Activated CD4-positive, alpha-beta T cell treated with anti-CD3 and anti-CD28 coated beads, Interleukin-2, amount 10 ng/mL, durations not matched to agents 7 days and 5 days (primary cell): ENCODE measurements around the gene STRBP. TPM values are rescaled to one million over a fixed set of nuclear protein-coding genes. Genes with fewer than 3 reads are reported as not detected.

Experiments
- CTCF ChIA-PET: fragments of 350-600 bp; sonication (Branson Sonifier 250); formaldehyde crosslinking; loops from one replicate; lab custom pipeline; 2021; ENCODE audit warnings: antibody characterized with exemption; lab: Charles Lee
- POLR2A ChIA-PET: fragments of 350-600 bp; sonication (Branson Sonifier 250); formaldehyde crosslinking; loops from one replicate; lab custom pipeline; 2021; ENCODE audit warnings: antibody characterized with exemption; lab: Charles Lee
- DNase-seq: peaks from one replicate; pipeline ENCODE4 v3.0.0-alpha.2; 2020
- H3K27ac Mint-ChIP-seq: one replicate; pipeline ENCODE4 v1.8.0; 2021; ENCODE audit warnings: mild to moderate bottlenecking, moderate library complexity, mixed read lengths
- H3K27me3 Mint-ChIP-seq: one replicate; pipeline ENCODE4 v1.8.0; 2021; ENCODE audit warnings: mixed read lengths
- H3K36me3 Mint-ChIP-seq: one replicate; pipeline ENCODE4 v1.8.0; 2021; ENCODE audit warnings: low read depth, mixed read lengths
- H3K4me1 Mint-ChIP-seq: one replicate; pipeline ENCODE4 v1.8.0; 2021; ENCODE audit warnings: mixed read lengths
- H3K4me3 Mint-ChIP-seq: one replicate; pipeline ENCODE4 v1.8.0; 2021; ENCODE audit warnings: mild to moderate bottlenecking, moderate library complexity, mixed read lengths
- H3K9me3 Mint-ChIP-seq: one replicate; pipeline ENCODE4 v1.8.0; 2021; ENCODE audit warnings: mixed read lengths
- total RNA-seq, 2 experiments: library from RNA; stranded (reverse); gene quantifications; one replicate each; pipeline ENCODE4 v1.2.3, GENCODE V29; 2021

The STRBP gene
- total RNA-seq, 2 experiments from 2014 or later: 16.8 to 20.1 TPM

DNA sequence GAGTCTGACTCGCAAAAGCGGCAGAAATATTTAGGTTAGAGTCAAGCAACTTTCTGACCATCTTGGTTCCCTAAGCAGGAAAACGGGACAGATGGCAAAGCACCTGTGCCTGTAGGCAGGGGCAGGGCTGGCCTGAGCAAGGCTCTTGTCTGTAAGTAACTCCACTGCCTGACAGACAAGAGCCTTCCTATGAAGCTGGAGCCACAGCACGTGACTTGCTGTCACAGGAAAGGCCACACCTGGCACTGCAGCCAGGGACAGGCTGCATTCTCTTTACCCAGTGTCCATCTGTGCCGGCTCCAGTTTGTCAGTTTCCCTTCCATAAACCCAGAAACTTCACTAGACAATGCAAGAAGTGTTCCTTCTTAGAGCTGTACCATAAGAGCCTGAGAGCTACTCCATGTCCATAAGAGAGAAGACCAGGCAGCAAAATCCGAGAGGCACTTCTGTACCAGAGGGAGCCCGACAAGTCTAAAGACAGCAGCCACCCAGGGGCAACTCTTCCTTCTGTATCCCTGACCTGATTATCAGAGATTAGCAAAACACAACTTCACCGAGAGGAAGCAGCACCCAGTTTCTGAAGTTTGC, 156.9 kb downstream of the STRBP start:
- ChIA-PET CTCF (interaction anchor here (0.6 kb wide), 1 partner anchor 158 kb away, joined by 4 read pairs; no protein-coding TSS in a partner anchor), POLR2A (no interaction called here)
- H3K27ac Mint-ChIP-seq: peak overlapping the region; percentile 73

DNA sequence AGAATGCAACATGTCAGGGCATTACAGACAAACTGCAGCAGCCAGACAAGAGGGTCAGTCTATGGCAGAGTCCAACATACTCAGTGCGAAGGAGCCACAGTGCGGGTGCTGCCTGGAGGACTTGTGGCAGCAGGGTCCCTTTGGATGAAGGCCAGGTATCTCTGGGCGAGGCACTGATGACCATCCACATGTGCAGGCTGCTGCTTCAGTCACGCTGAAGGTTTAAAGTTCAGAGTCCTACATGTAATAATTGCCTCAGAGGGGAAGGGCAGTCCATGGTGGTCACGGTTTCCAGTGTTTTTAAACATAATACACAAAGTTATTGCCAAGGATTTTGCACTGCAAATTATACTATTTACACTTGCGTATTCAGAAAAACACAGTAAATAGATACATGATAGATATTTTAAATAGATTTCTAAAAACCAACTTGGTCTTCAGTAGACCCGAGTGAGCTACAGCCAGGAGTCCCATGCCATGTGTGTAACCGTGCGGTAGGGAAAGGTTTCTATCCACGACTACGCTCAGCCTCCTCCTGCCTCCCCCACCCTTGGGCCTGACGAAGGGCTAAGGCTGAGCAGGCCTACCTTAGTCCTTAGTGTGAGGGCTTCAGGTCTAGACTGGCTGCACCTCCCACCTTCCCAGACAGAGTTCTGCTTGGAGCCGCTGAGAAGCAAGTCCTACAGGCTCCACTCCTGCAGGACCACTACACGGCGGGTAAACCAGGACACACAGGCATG, 158.7 kb downstream of the STRBP start:
- DNase-seq: no peak
- Mint-ChIP-seq H3K27me3 (no peaks in the 10 kb centered on the region), H3K36me3 (peaks cover 5% of the 10 kb centered on the region), H3K4me1 (peaks cover 18% of the 10 kb centered on the region), H3K27ac (no peak overlapping the region), H3K9me3 (no peaks in the 10 kb centered on the region), H3K4me3 (no peak overlapping the region)
- ChIA-PET CTCF (no interaction called here), POLR2A (no interaction called here)

More for the DNA sequence above, 156.9 kb downstream of the STRBP start:
- Mint-ChIP-seq H3K9me3 (no peaks in the 10 kb centered on the region), H3K4me1 (peaks cover 18% of the 10 kb centered on the region), H3K4me3 (no peak overlapping the region), H3K36me3 (peaks cover 6% of the 10 kb centered on the region), H3K27me3 (no peaks in the 10 kb centered on the region)
- DNase-seq: no peak

DNA sequence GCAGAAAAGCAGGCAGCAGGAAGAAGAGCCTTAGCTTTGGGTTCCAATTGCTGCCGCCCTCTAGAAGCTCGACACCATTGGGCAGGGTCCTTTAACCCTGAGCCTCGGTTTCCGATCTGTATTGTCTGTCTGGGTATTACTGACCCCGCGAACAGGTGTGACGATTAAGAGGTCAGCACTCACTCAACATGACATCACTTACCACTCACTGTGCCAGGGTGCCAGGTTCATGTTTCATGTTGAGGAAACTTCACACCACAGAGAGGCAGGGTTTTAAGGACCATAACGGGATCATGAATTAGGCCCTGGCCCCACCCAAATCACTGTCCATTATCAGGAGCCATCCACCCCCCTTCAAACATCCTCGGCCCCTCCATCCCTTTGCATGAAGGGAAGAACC, 159.4 kb downstream of the STRBP start:
- Mint-ChIP-seq H3K27ac (no peak overlapping the region), H3K36me3 (peaks cover 5% of the 10 kb centered on the region), H3K4me3 (no peak overlapping the region), H3K9me3 (no peaks in the 10 kb centered on the region), H3K4me1 (peaks cover 18% of the 10 kb centered on the region), H3K27me3 (no peaks in the 10 kb centered on the region)
- CTCF ChIA-PET: no interaction called here
- POLR2A ChIA-PET: no interaction called here
- no peak for DNase-seq

DNA sequence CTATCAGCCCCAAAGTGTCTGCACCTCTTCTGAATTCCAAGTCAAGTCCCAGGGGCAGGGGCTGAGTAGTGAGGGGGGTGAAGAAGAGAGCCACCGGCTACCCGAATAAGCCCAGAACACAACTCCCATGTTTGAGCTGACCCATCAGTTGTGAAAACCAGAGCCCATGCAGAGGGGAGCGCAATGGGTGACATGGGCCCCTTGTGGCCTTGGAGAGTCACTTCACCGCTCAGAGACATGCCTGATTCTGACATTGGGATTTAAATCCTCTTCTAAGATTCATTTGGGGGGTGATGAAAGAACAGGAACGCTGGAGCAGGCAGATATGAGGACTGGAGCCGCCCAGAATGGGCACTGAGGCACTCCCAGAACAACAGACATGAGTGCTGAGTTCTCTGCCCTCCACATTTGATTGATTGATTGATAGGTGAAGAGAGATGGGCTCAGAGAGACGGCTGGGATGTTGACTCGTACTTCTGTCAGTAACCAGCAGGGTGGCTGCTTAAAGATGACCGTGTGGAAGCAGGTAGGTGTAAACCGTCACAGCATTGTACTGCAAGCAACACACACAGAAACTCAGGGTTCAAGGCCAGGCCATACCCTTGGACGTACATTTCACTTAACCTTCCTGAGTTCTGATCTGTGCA, 160.6 kb downstream of the STRBP start:
- CTCF ChIA-PET: no interaction called here
- no peaks in the 10 kb centered on the region for H3K9me3 Mint-ChIP-seq
- peaks cover 5% of the 10 kb centered on the region for H3K36me3 Mint-ChIP-seq
- peaks cover 18% of the 10 kb centered on the region for H3K4me1 Mint-ChIP-seq
- POLR2A ChIA-PET: no interaction called here
- DNase-seq: no peak
- no peak overlapping the region for H3K27ac Mint-ChIP-seq
- H3K4me3 Mint-ChIP-seq: no peak overlapping the region
- no peaks in the 10 kb centered on the region for H3K27me3 Mint-ChIP-seq

DNA sequence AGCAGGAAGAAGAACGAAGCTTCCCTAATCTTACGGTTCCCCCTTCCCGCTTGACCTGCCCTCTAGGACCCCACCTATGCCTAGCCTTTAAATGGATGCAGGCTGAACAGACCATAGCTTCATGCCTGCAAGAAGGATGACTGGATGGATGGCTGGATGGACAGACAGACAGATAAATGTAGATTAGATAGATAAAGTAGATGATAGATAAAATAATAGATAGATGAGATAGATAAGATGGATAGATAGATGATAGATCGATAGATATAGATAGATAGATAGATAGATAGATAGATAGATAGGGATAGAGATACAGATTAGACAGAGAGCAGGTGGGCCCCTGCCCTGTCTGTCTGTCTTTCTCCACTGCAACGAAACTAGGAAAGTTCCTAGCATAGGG, 162.9 kb downstream of the STRBP start:
- ChIA-PET POLR2A (no interaction called here), CTCF (interaction anchor here (1.2 to 1.7 kb wide), 2 partner anchors 12 to 244 kb away, joined by 3 read pairs; no protein-coding TSS in a partner anchor)
- Mint-ChIP-seq H3K4me1 (no peaks in the 10 kb centered on the region), H3K36me3 (peaks cover 6% of the 10 kb centered on the region), H3K27me3 (no peaks in the 10 kb centered on the region), H3K4me3 (no peak overlapping the region), H3K27ac (no peak overlapping the region), H3K9me3 (no peaks in the 10 kb centered on the region)
- DNase-seq: no peak

DNA sequence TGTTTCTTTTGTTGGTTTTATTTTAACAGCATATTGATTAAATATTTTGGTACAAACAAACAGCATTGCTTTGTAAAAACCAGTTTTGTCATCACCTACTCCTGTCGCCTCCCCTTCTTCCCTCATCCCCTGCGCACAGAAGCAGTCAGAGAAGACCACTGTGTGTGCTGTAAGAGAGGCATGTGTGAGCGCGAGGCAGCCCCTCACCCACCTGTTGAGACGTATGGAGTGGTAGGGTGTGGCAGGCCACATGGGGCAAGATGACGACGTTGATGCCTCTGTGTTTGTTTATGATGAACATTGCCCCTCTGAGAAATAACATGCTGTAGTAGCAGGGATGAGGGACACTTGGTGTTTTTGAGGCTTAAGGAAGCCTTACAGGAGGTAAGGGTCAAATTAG, 163.6 kb downstream of the STRBP start:
- Mint-ChIP-seq H3K36me3 (peaks cover 6% of the 10 kb centered on the region), H3K9me3 (no peaks in the 10 kb centered on the region), H3K27ac (no peak overlapping the region), H3K4me1 (no peaks in the 10 kb centered on the region), H3K4me3 (no peak overlapping the region), H3K27me3 (no peaks in the 10 kb centered on the region)
- ChIA-PET POLR2A (no interaction called here), CTCF (interaction anchor here (0.6 to 1.7 kb wide), 4 partner anchors 9 to 245 kb away, joined by 3 to 7 read pairs (median 3); no protein-coding TSS in a partner anchor)
- no peak for DNase-seq

DNA sequence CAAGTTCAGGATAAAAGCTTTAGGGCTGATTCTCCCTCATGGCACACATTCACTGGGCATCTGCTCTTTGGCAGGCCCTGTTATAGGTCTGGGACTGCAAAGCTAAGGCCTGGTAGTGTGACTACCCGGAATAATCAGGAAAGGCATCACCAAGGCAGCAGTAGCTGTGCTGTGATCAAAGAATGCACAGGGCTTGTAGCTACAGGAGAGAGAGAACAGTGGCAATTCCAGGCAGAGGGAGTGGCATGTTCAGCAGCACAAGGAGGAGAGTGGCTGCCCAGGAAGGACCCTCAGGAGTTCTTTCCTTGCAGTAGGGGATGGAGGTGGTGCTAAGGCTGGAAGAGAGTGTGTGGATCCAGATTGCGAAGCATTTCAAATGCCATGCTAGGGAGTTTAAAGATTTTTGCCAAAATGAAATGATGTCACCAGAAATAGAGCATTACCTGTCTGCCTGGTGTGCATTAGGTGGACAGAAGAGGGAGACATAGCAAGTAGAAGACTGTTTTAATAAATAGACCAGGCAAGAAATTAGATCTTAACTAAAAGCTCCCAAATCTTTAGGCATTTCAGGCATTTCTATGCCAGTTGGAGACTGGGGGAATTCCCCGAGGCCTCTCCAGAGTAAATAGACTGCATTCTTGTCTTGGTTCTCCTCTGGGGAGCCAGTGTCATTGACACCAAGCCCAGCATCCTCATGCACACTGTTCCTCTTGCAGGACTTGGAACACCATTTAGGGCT, 165.8 kb downstream of the STRBP start:
- Mint-ChIP-seq H3K27me3 (no peaks in the 10 kb centered on the region), H3K4me3 (no peak overlapping the region), H3K36me3 (peaks cover 5% of the 10 kb centered on the region), H3K4me1 (no peaks in the 10 kb centered on the region), H3K9me3 (no peaks in the 10 kb centered on the region), H3K27ac (no peak overlapping the region)
- DNase-seq: no peak
- ChIA-PET CTCF (interaction anchor here (0.6 to 2.1 kb wide), 3 partner anchors 10 to 134 kb away, joined by 3 to 8 read pairs (median 5); no protein-coding TSS in a partner anchor), POLR2A (no interaction called here)

DNA sequence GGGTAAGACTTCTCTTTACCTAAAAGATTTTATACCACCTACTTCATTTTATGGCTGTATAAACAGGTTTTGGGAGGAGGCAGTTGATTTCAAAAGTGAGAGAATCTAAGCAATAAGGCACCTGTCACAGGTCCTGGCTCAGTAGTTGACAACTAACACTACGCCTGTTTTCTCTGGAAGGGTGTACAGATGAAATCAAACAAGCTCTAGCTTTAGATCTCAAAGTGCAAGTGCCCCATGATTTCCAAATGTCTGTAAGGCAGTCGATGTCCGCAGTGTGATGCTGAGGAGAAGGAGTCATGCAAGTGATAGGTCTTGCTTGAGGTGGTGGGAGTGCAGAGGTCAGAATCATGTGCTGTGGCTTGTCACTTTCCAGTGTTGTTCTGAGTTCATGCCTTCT, 168.8 kb downstream of the STRBP start:
- H3K9me3 Mint-ChIP-seq: no peaks in the 10 kb centered on the region
- no peaks in the 10 kb centered on the region for H3K4me1 Mint-ChIP-seq
- POLR2A ChIA-PET: no interaction called here
- peaks cover 8% of the 10 kb centered on the region for H3K36me3 Mint-ChIP-seq
- H3K27ac Mint-ChIP-seq: no peak overlapping the region
- CTCF ChIA-PET: no interaction called here
- DNase-seq: no peak
- H3K27me3 Mint-ChIP-seq: no peaks in the 10 kb centered on the region
- no peak overlapping the region for H3K4me3 Mint-ChIP-seq

DNA sequence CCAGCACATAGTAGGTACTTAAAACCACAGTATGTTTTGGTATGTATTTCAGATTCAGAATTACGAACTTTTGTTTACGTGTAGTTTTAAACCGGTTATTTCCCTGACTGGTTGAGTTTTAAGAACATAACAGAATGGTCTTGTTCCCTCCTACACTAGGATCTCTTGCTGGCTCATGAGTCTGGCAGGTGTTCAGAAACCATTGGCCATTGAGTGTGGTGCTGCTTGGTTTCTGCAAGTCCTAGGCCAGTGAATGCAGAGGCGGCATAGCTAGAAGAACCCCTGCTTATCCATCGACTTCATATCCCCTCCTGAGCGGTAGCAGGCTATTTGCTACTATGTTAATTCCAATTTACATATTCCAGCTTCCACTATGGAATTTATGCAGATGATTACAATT, 169.3 kb downstream of the STRBP start:
- POLR2A ChIA-PET: no interaction called here
- CTCF ChIA-PET: interaction anchor here (0.6 kb wide), 1 partner anchor 188 kb away, joined by 3 read pairs; no protein-coding TSS in a partner anchor
- Mint-ChIP-seq H3K36me3 (peaks cover 8% of the 10 kb centered on the region), H3K27me3 (no peaks in the 10 kb centered on the region), H3K4me1 (no peaks in the 10 kb centered on the region), H3K9me3 (no peaks in the 10 kb centered on the region), H3K27ac (no peak overlapping the region), H3K4me3 (no peak overlapping the region)
- no peak for DNase-seq

DNA sequence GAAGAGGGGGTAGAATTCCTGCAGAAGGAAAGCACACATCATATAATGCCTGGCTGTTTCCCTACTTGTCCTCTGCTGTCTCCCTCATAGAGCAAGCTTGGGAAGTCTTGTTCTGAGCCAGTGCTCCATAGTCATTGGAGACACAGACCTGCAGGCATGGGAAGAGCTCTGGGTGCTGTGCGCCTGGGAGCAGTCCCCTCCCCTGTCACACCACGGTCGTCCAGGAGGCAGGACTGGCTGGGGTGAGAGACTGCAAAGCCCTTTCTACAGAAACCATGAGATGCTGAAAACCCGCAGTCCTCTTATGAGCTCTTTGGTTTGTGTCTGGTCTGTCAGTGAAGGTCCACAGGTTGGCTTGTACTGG, 170.3 kb downstream of the STRBP start:
- Mint-ChIP-seq H3K4me3 (no peak overlapping the region), H3K27ac (no peak overlapping the region), H3K27me3 (no peaks in the 10 kb centered on the region), H3K4me1 (no peaks in the 10 kb centered on the region), H3K36me3 (peaks cover 14% of the 10 kb centered on the region), H3K9me3 (no peaks in the 10 kb centered on the region)
- no peak for DNase-seq
- POLR2A ChIA-PET: no interaction called here
- CTCF ChIA-PET: no interaction called here

DNA sequence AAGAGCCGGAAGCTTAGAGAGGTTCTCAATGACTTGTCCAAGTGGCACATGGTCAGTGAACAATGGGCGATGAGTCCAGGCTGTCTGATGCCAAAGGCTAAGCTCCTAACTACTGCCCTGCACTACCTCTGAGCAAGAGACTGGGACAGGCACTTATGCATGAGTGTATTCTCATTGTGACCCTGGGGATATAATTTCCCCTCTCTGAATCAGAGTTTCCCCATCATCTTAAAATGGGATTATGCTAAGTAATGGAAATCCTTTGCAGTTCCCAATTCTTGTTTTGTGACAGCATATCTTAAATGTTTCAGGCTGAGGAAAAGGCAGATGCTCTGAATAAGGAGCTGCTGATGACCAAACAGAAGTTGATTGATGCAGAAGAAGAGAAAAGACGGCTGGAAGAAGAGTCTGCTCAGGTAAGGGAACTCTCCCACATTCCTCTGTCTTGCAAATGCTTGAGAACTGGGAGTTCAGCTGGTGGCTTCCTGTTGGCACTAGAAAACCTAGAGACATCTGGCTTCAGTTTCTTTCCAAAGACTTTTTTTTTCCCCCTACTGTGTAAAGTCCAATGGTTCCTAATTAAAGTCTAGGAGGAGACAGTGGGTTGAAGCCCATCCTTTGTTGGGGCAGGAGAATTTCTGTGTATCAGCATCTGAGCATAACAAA, 170.8 kb downstream of the STRBP start:
- H3K36me3 Mint-ChIP-seq: peaks cover 15% of the 10 kb centered on the region
- no peaks in the 10 kb centered on the region for H3K4me1 Mint-ChIP-seq
- no peak overlapping the region for H3K27ac Mint-ChIP-seq
- H3K9me3 Mint-ChIP-seq: no peaks in the 10 kb centered on the region
- ChIA-PET POLR2A (no interaction called here), CTCF (interaction anchor here (0.6 kb wide), 1 partner anchor 87 kb away, joined by 3 read pairs; no protein-coding TSS in a partner anchor)
- no peak overlapping the region for H3K4me3 Mint-ChIP-seq
- H3K27me3 Mint-ChIP-seq: no peaks in the 10 kb centered on the region
- no peak for DNase-seq

DNA sequence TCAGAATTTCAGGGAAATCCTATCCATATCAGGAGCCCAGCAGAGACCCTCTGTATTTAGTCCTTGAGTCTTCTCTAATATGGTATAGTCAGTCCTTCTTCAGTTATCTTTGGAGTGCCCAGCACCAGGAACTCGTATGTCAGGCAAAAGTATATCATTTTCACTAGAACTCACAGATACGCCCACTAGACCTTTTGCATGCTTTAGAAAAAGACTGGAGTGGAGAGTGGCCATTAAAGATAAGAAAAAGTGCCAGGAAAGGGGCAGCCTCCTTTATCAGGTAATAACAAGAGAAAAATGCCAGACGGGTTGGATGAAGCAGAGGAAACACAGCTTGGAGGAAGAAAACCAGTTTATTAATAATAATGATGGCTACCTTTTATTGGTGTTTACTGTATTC, 171.4 kb downstream of the STRBP start:
- CTCF ChIA-PET: interaction anchor here (0.6 kb wide), 1 partner anchor 88 kb away, joined by 3 read pairs; no protein-coding TSS in a partner anchor
- peaks cover 17% of the 10 kb centered on the region for H3K36me3 Mint-ChIP-seq
- no peaks in the 10 kb centered on the region for H3K4me1 Mint-ChIP-seq

More for the DNA sequence above, 171.4 kb downstream of the STRBP start:
- Mint-ChIP-seq H3K9me3 (no peaks in the 10 kb centered on the region), H3K27ac (no peak overlapping the region), H3K4me3 (no peak overlapping the region), H3K27me3 (no peaks in the 10 kb centered on the region)
- POLR2A ChIA-PET: no interaction called here
- DNase-seq: no peak
